ENCODE results near the gene RGP1. TPM values are rescaled to one million over a fixed set of nuclear protein-coding genes. Genes with fewer than 3 reads are reported as not detected.

Gene RGP1
- polyA plus RNA-seq, 1 donor (not counting 4 experiments of a cell fraction or from before 2014, with no cell fraction given), result 18.3 TPM

GRCh38 chr9:35790025-35790384 lies 40.9 kb downstream of the RGP1 start:
- H3K9ac ChIP-seq (ENCODE audit: control insufficient read depth, extremely low read depth, insufficient read depth, low read length), result no peak overlapping the region
- no peaks in the 10 kb centered on the region for H4K20me1 ChIP-seq (ENCODE audit: control insufficient read depth, extremely low read depth, insufficient read depth, low read length)
- no peaks in the 10 kb centered on the region for H3K79me2 ChIP-seq (ENCODE audit: control insufficient read depth, insufficient read depth, low read length)
- dilution Hi-C loops (cut with MboI; ENCODE audit: extremely low pct_ligation_motif_present, low sequenced_read_pairs), result no loop called here
- no peak overlapping the region for H2AFZ ChIP-seq (ENCODE audit: control insufficient read depth, low read length)
- no peaks in the 10 kb centered on the region for H3K4me1 ChIP-seq (ENCODE audit: control insufficient read depth, extremely low read depth, insufficient read depth, low read length)
- no peaks in the 10 kb centered on the region for H3K9me3 ChIP-seq (ENCODE audit: control insufficient read depth, low read depth, low read length)
- H3K27ac ChIP-seq (ENCODE audit: control insufficient read depth, insufficient read depth, low read length), result no peak overlapping the region
- no peaks in the 10 kb centered on the region for H3K27me3 ChIP-seq (ENCODE audit: control insufficient read depth, extremely low read depth, insufficient read depth, low read length)
- H3K4me3 ChIP-seq (ENCODE audit: control insufficient read depth in 2 of 3, extremely low read depth in 1 of 3, insufficient read depth in 2 of 3, low read depth in 1 of 3, low read length in 3 of 3), result no peak overlapping the region
- no peaks in the 10 kb centered on the region for H3K9me1 ChIP-seq (ENCODE audit: control insufficient read depth, extremely low read depth, insufficient read depth, low read length)
- no peak overlapping the region for H3K4me2 ChIP-seq (ENCODE audit: control insufficient read depth, extremely low read depth, insufficient read depth, low read depth, low read length)
- no peaks in the 10 kb centered on the region for H3K36me3 ChIP-seq (ENCODE audit: control insufficient read depth in 2 of 2, extremely low read depth in 1 of 2, insufficient read depth in 2 of 2, low read length in 2 of 2)
- no peak for DNase-seq (ENCODE audit: low read depth, low spot score)
- no peak for TF ChIP-seq CTCF (optimal IDR thresholded peaks at IDR 0.05 in 1 of 3, IDR thresholded peaks at IDR 0.05 in 1 of 3, conservative IDR thresholded peaks at IDR 0.05 in 1 of 3; ENCODE audit: extremely low read depth in 1 of 3, insufficient read depth in 2 of 3, low read length in 3 of 3)
- no peak for TF ChIP-seq EZH2 (IDR thresholded peaks at IDR 0.05; ENCODE audit: low read length)
- no peak for FAIRE-seq

- H3K4me3 ChIP-seq (ENCODE audit: control insufficient read depth in 2 of 3, extremely low read depth in 1 of 3, insufficient read depth in 2 of 3, low read depth in 1 of 3, low read length in 3 of 3), result no peak overlapping the region
These were observed 41.6 kb downstream of the RGP1 start for GRCh38 chr9:35790385-35791296.

More at GRCh38 chr9:35790385-35791296, 41.6 kb downstream of the RGP1 start:
- Histone ChIP-seq H3K9me1 (ENCODE audit: control insufficient read depth, extremely low read depth, insufficient read depth, low read length) (no peaks in the 10 kb centered on the region), H3K27ac (ENCODE audit: control insufficient read depth, insufficient read depth, low read length) (no peak overlapping the region), H3K36me3 (ENCODE audit: control insufficient read depth in 2 of 2, extremely low read depth in 1 of 2, insufficient read depth in 2 of 2, low read length in 2 of 2) (no peaks in the 10 kb centered on the region), H4K20me1 (ENCODE audit: control insufficient read depth, extremely low read depth, insufficient read depth, low read length) (no peaks in the 10 kb centered on the region), H3K9ac (ENCODE audit: control insufficient read depth, extremely low read depth, insufficient read depth, low read length) (no peak overlapping the region), H3K79me2 (ENCODE audit: control insufficient read depth, insufficient read depth, low read length) (no peaks in the 10 kb centered on the region), H3K9me3 (ENCODE audit: control insufficient read depth, low read depth, low read length) (no peaks in the 10 kb centered on the region), H3K4me2 (ENCODE audit: control insufficient read depth, extremely low read depth, insufficient read depth, low read depth, low read length) (no peak overlapping the region), H3K4me1 (ENCODE audit: control insufficient read depth, extremely low read depth, insufficient read depth, low read length) (peaks cover 4% of the 10 kb centered on the region), H3K27me3 (ENCODE audit: control insufficient read depth, extremely low read depth, insufficient read depth, low read length) (no peaks in the 10 kb centered on the region), H2AFZ (ENCODE audit: control insufficient read depth, low read length) (peak overlapping the region; percentile 47)
- TF ChIP-seq CTCF (optimal IDR thresholded peaks at IDR 0.05 in 1 of 3, IDR thresholded peaks at IDR 0.05 in 1 of 3, conservative IDR thresholded peaks at IDR 0.05 in 1 of 3; ENCODE audit: extremely low read depth in 1 of 3, insufficient read depth in 2 of 3, low read length in 3 of 3), result peak; percentile 88 to 97 (median 91)
- TF ChIP-seq EZH2 (IDR thresholded peaks at IDR 0.05; ENCODE audit: low read length), result no peak
- FAIRE-seq (peak; percentile 93), DNase-seq (ENCODE audit: low read depth, low spot score) (peak; percentile 32)
- dilution Hi-C loops (cut with MboI; ENCODE audit: extremely low pct_ligation_motif_present, low sequenced_read_pairs), result no loop called here

Data from keratinocyte (primary cell).